Measurements from ENCODE around the gene HLA-F. TPM values are rescaled to one million over a fixed set of nuclear protein-coding genes. Genes with fewer than 3 reads are reported as not detected.

The HLA-F gene
- polyA plus RNA-seq, 1 of the 3 experiments (the other 2 are of a cell fraction), result 0.31 TPM

DNA sequence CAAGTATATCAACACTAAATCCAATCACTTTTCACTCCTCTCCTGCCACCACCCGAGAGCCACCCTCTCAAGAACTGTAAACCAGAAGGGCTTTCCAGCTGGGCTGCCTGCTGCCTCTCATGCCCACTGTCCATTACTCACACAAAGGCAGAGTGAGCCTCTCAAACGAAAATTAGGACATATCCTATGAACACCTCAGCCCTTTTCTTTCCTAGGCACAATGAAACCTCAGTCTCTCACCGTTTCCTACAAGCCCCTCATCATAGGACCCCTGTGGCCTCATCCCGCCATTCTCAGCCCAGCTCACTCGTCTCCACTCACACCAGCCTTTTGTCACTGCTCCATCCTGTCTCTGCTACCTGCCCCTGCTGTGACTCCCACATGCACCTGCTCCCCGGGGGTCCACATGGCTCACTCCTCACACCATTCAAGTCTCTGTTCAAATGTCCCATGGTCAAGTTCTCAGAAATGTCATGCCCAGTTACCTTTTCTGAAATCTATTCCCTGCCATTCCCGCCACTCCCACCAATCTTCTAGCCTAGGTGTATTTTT is 7.4 kb downstream of the HLA-F start:
- Histone ChIP-seq H3K36me3 (replicated peaks in 1 of 2; ENCODE audit: control insufficient read depth in 1 of 2, insufficient read depth in 2 of 2, low read length in 1 of 2) (no peaks in the 10 kb centered on the region), H3K9me2 (no peaks in the 10 kb centered on the region), H3K4me2 (no peak overlapping the region), H3K4me3 (ENCODE audit: low read depth in 2 of 2, low read length in 1 of 2) (no peak overlapping the region), H3K27ac (ENCODE audit: low read depth in 2 of 2, low read length in 1 of 2) (no peak overlapping the region), H2AFZ (ENCODE audit: low read depth) (no peak overlapping the region), H3F3A (replicated peaks; ENCODE audit: insufficient read depth) (no peaks in the 10 kb centered on the region), H3K27me3 (ENCODE audit: insufficient read depth) (peaks cover 25% of the 10 kb centered on the region; the same call in 1 of the 2 replicates), H3K4me1 (ENCODE audit: control insufficient read depth in 1 of 2, insufficient read depth in 2 of 2, low read depth in 1 of 2, low read length in 1 of 2) (no peaks in the 10 kb centered on the region), H3K79me2 (ENCODE audit: insufficient read depth) (no peaks in the 10 kb centered on the region), H4K20me1 (ENCODE audit: insufficient read depth) (no peaks in the 10 kb centered on the region), H3K9me3 (no peaks in the 10 kb centered on the region), H3K9ac (no peak overlapping the region)
- ChIA-PET POLR2A (no interaction called here), CTCF (no interaction called here)
- no peak for DNase-seq
- WGBS (ENCODE audit: low lambda C conversion rate), result 2% methylated on average over 7 of the region's 7 CpGs
- TF ChIP-seq ELF1 (IDR thresholded peaks at IDR 0.05) (no peak), TAF1 (IDR thresholded peaks at IDR 0.05; ENCODE audit: borderline replicate concordance, low read depth, low read length) (no peak), EZH2phosphoT487 (IDR thresholded peaks at IDR 0.05; ENCODE audit: borderline replicate concordance, low read depth) (no peak), FOSL2 (IDR thresholded peaks at IDR 0.05; ENCODE audit: borderline replicate concordance, low read depth) (no peak), CHD2 (IDR thresholded peaks at IDR 0.05; ENCODE audit: low read length, partially characterized antibody) (no peak), TEAD4 (IDR thresholded peaks at IDR 0.05; ENCODE audit: borderline replicate concordance, insufficient read depth) (no peak), GABPA (IDR thresholded peaks at IDR 0.05; ENCODE audit: low read depth) (no peak), FOXM1 (IDR thresholded peaks at IDR 0.05; ENCODE audit: low read depth) (no peak)
- TF ChIP-seq, protein P1, sequence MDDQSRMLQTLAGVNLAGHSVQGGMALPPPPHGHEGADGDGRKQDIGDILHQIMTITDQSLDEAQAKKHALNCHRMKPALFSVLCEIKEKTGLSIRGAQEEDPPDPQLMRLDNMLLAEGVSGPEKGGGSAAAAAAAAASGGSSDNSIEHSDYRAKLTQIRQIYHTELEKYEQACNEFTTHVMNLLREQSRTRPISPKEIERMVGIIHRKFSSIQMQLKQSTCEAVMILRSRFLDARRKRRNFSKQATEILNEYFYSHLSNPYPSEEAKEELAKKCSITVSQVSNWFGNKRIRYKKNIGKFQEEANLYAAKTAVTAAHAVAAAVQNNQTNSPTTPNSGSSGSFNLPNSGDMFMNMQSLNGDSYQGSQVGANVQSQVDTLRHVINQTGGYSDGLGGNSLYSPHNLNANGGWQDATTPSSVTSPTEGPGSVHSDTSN (IDR thresholded peaks at IDR 0.05), result no peak
- TF ChIP-seq, protein P2, sequence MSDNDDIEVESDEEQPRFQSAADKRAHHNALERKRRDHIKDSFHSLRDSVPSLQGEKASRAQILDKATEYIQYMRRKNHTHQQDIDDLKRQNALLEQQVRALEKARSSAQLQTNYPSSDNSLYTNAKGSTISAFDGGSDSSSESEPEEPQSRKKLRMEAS (IDR thresholded peaks at IDR 0.05; ENCODE audit: low read depth), result no peak
- TF ChIP-seq, protein P3, sequence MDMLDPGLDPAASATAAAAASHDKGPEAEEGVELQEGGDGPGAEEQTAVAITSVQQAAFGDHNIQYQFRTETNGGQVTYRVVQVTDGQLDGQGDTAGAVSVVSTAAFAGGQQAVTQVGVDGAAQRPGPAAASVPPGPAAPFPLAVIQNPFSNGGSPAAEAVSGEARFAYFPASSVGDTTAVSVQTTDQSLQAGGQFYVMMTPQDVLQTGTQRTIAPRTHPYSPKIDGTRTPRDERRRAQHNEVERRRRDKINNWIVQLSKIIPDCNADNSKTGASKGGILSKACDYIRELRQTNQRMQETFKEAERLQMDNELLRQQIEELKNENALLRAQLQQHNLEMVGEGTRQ (IDR thresholded peaks at IDR 0.05; ENCODE audit: borderline replicate concordance, low read depth, low read length), result no peak
- TF ChIP-seq, protein P4, sequence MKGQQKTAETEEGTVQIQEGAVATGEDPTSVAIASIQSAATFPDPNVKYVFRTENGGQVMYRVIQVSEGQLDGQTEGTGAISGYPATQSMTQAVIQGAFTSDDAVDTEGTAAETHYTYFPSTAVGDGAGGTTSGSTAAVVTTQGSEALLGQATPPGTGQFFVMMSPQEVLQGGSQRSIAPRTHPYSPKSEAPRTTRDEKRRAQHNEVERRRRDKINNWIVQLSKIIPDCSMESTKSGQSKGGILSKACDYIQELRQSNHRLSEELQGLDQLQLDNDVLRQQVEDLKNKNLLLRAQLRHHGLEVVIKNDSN (IDR thresholded peaks at IDR 0.05; ENCODE audit: borderline replicate concordance, low read depth), result no peak

DNA sequence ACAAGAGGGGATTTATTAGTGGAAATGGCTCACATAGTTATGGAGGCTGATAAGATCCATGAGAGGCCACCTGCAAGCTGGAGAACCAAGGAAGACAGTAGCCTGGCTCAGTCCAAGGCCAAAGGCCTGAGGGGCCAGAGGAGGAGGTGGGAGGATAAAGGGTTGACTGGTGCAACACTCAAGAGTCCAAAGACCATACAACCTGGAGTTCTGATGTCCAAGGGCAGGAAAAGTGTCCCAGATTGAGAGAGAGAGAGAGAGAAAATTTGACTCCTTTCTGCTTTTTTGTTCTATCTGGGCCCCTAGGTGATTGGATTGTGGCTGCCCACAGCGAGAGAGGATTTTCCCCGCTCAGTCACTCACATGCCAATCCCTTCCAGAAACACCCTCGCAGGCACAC is 8.0 kb downstream of the HLA-F start:
- H3K79me2 ChIP-seq (ENCODE audit: insufficient read depth), result no peaks in the 10 kb centered on the region
- H3K4me1 ChIP-seq (ENCODE audit: control insufficient read depth in 1 of 2, insufficient read depth in 2 of 2, low read depth in 1 of 2, low read length in 1 of 2), result no peaks in the 10 kb centered on the region
- 6% methylated on average over 3 of the region's 3 CpGs for WGBS (ENCODE audit: low lambda C conversion rate)
- H3K27ac ChIP-seq (ENCODE audit: low read depth in 2 of 2, low read length in 1 of 2), result no peak overlapping the region
- H2AFZ ChIP-seq (ENCODE audit: low read depth), result no peak overlapping the region
- H3K9ac ChIP-seq, result no peak overlapping the region
- H4K20me1 ChIP-seq (ENCODE audit: insufficient read depth), result no peaks in the 10 kb centered on the region
- ChIA-PET CTCF (interaction anchor here (1.0 kb wide), 1 partner anchor 22 kb away, joined by 3 read pairs; no protein-coding TSS in a partner anchor), POLR2A (no interaction called here)
- H3K9me2 ChIP-seq, result no peaks in the 10 kb centered on the region
- H3K9me3 ChIP-seq, result no peaks in the 10 kb centered on the region
- no peak overlapping the region for H3K4me2 ChIP-seq
- H3K27me3 ChIP-seq (ENCODE audit: insufficient read depth), result peaks cover 19% of the 10 kb centered on the region; the same call in 1 of the 2 replicates
- no peaks in the 10 kb centered on the region for H3K36me3 ChIP-seq (replicated peaks in 1 of 2; ENCODE audit: control insufficient read depth in 1 of 2, insufficient read depth in 2 of 2, low read length in 1 of 2)
- no peak overlapping the region for H3K4me3 ChIP-seq (ENCODE audit: low read depth in 2 of 2, low read length in 1 of 2)
- H3F3A ChIP-seq (replicated peaks; ENCODE audit: insufficient read depth), result no peaks in the 10 kb centered on the region
- no peak for DNase-seq
- TF ChIP-seq, protein P5, sequence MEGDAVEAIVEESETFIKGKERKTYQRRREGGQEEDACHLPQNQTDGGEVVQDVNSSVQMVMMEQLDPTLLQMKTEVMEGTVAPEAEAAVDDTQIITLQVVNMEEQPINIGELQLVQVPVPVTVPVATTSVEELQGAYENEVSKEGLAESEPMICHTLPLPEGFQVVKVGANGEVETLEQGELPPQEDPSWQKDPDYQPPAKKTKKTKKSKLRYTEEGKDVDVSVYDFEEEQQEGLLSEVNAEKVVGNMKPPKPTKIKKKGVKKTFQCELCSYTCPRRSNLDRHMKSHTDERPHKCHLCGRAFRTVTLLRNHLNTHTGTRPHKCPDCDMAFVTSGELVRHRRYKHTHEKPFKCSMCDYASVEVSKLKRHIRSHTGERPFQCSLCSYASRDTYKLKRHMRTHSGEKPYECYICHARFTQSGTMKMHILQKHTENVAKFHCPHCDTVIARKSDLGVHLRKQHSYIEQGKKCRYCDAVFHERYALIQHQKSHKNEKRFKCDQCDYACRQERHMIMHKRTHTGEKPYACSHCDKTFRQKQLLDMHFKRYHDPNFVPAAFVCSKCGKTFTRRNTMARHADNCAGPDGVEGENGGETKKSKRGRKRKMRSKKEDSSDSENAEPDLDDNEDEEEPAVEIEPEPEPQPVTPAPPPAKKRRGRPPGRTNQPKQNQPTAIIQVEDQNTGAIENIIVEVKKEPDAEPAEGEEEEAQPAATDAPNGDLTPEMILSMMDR (IDR thresholded peaks at IDR 0.05), result no peak
- TF ChIP-seq FOSL2 (IDR thresholded peaks at IDR 0.05; ENCODE audit: borderline replicate concordance, low read depth), result no peak
- TF ChIP-seq RAD21 (IDR thresholded peaks at IDR 0.05; ENCODE audit: low read length), result no peak
- no peak for TF ChIP-seq GATA2 (CRISPR knock-in tag; IDR thresholded peaks at IDR 0.05)
- no peak for TF ChIP-seq MXI1 (IDR thresholded peaks at IDR 0.05; ENCODE audit: low read depth, low read length)
- TF ChIP-seq, protein P4 (IDR thresholded peaks at IDR 0.05; ENCODE audit: borderline replicate concordance, low read depth), result no peak
- TF ChIP-seq RFX5 (IDR thresholded peaks at IDR 0.05; ENCODE audit: low read length), result no peak
- TF ChIP-seq FOXM1 (IDR thresholded peaks at IDR 0.05; ENCODE audit: low read depth), result no peak
- TF ChIP-seq TCF12 (IDR thresholded peaks at IDR 0.05), result no peak
- TF ChIP-seq NFIC (IDR thresholded peaks at IDR 0.05; ENCODE audit: borderline replicate concordance), result no peak
- TF ChIP-seq POLR2AphosphoS5 (IDR thresholded peaks at IDR 0.05; ENCODE audit: low read depth, low read length), result no peak
- TF ChIP-seq TAF1 (IDR thresholded peaks at IDR 0.05; ENCODE audit: borderline replicate concordance, low read depth, low read length), result no peak
- no peak for TF ChIP-seq JUND (IDR thresholded peaks at IDR 0.05)
- TF ChIP-seq RXRA (IDR thresholded peaks at IDR 0.05; ENCODE audit: borderline replicate concordance, low read depth), result no peak

Measured in SK-N-SH (cell line).